IPS DF 19.7 (cell line): ENCODE measurements around the gene FZD4.
A peak's percentile ranks its signal among the peaks of the same experiment; 100 is the strongest.
"Not testable (repeated sequence)": the region's sequence is repeated elsewhere in the genome, so short reads cannot be mapped to it uniquely, and the experiment has no call there.

ENCODE experiments used
- DNase-seq: peaks from one replicate; pipeline ENCODE4 v3.0.0-alpha.2; 2013; ENCODE audit warnings: low read depth, low spot score

FZD4 gene

DNA sequence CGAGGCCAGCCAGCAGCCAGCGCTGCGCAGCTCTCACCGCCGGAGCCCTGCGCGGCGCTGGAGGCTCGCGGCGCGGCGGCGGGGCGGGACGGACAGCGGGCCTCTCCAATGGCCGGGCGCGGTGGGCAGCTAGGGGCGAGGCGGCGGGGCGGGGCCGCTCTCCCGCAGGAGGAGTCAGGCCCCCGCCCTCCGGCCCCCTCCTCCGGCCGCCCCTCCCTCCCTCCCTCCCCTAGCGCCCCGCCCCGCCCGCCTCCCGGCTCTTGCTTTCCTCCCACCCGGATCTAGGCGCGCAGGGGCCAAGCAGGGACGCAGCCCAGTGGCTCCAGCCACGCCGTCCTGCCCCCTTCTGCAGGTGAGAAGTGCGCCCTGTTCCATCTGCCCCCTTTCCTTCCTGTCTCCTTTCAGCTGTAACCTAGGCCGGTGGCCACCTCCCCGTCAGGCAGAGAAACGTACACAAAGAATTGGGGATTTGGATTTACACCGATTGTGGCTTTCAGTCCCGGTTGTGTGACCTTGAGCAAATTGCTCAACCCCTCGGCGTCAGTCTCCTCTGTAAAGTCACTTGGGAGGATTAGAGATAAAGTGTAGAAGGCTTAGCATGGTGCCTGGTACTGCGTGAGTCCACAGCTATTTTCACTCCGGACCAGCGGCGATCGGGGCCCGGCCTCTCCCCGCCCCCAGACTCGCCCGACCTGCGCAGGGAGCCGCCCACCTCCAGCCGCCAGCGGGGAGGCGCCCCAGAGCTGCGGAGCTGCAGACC is at the start of gene FZD4:
FZD4 (minus strand) TSS at position 35 of the 760 bp plus-strand sequence. CDS start 310 bp downstream, outside the sequence.
- no peak for DNase-seq

DNA sequence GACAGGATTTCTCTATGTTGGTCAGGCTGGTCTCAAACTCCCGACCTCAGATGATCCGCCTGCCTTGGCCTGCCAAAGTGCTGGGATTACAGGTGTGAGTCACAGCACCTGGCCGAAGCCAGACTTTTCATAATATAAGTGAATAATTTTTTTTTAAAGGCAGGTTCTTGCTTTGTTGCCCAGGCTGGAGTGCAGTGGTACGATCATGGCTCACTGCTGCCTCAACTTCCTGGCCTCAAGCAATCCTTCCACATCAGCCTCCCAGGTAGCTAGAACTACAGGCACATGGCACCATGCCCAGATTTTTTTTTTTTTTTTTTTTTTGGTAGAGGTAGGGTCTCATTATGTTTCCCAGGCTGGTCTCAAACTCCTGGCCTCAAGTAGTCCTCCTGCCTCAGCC is 49.1 kb upstream of the FZD4 start:
- not testable (repeated sequence) for DNase-seq

DNA sequence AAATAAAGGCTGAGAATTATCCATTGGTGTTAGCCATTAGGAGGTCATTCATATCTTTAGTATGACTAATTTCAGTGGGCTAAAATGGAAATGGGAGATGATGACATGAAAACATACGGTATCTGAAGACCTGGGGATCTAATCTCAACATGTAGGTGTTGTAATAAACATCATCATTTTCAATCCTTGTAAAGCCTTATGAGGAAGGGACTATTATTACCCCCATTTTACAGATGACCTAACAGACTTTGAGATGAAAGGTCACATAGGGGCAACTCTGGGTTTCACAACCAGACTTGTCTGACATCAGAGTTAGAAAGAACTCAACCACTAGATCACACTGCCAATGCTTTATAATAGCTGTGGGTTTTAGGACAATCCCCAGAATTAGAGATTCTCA is 47.7 kb upstream of the FZD4 start:
- no peak for DNase-seq

DNA sequence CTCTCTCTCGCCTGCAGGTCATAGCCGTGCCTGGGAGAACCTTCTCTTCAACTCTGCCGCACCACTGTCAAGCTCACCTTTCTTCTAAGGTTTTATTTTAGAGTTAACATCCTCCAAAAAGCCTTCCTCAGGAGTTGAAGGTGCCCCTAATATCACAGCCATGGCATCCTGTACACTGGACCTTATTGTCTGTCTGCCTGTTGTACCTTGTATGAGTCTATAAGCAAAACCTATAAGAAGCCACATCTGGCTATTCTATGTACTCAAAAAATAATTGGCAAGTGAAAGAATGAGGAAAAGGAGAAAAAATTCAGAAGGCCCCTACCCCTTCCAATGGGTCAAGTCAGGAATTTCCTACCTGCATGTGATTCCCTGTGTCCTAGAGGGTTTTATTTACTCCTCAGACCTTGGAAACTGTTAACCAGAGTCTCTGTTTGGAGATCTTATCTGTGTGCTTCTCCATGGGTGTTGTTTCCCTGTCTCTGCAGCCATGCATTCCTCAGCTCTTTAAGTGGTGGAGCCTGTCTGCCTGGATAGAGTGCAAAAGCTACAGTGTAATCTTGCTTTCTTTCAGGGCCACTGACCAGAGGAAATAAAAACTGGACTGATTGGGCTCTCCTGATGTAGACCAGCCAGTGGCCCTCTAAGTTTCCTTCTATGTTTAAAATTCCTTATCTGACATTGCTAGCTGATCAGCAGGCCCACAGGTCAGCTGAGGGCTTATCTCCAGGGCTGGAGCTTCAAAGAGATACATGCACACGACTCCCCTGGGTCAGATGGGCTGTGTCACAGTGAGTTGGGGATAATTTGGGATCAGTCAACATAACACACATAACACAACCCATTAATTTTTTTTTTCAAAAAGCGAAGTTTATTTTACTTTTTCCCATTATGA is 44.9 kb upstream of the FZD4 start:
- DNase-seq, result no peak

DNA sequence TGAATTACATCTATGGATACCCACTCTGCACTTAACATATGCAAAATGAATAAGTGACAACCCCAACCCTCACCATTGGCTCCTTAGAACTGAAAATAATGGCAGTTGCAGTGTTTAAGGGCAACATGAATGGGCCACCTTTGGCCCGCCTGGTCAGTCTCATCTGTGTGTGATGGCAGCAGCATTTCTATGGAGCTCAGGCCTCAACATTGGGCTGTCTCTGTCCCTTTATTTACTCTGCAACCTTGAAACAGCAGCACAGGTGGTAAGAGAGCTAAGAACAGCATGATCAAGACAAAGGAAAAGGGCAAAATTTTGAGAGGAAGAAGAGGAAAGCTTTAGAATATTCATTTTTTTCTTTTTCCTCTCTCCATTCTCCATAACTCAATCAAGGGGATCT is 44.2 kb upstream of the FZD4 start:
- no peak for DNase-seq

DNA sequence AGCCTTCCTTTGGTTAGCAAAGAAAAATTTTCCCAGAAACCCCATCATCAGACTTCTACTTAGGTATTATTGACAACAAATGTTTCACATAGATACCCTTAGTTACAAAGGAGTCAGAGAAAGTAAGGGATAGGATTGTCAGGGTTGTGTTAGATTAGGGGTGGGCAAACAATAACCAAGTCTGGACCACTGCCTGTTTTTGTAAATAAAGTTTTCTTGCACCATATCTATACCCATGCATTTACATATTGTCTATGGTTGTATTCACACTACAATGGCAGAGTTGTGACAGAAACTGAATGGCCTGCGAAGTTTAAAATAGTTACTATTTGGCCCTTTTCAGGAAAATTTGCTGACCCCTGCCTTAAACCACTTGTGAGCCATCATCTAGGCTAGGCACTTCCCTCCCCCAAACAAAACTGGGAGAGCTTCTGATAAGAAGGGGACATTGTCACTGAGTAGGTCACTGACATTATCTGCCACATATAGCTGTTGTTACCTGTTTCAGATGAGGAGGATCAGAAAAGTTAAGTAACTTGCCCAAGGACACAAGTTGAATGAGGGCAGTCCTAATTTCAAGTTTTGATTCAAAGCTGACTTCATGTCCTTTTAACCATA is 41.9 kb upstream of the FZD4 start:
- DNase-seq, result no peak

DNA sequence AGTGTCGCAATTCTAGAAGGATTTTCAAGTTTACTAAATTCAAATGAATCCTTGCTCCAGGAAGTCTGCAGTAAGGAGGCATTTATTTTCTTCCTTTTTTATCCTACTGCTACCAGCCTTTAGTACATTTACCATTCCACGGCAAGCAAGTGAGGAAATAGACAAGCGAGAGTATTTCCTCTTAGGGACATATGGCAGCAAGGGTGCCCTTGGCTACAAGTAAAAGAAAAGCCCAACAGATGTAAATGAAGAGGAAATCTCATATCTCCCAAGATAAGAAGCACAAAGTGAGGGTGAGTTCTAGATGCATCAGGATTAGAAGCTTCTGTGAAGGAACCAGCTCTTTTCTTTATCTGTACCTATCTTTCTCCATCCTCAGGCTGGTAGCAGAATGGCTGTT is 37.8 kb upstream of the FZD4 start:
- no peak for DNase-seq

DNA sequence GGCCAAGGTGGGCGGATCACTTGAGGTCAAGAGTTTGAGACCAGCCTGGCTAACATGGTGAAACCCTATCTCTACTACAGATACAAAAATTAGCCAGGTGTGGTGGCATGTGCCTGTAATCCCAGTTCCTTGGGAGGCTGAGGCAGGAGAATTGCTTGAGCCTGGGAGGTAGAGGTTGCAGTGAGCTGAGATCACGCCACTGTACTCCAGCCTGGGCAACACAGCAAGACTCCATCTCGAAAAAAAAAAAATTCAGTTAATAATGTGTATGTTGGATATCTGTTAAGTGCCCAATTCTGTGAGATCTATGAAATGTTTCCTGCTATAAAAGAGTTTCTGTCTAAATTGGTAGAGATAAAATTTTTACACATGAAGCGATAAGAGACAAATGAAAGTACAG is 37.1 kb upstream of the FZD4 start:
- DNase-seq, result not testable (repeated sequence)

DNA sequence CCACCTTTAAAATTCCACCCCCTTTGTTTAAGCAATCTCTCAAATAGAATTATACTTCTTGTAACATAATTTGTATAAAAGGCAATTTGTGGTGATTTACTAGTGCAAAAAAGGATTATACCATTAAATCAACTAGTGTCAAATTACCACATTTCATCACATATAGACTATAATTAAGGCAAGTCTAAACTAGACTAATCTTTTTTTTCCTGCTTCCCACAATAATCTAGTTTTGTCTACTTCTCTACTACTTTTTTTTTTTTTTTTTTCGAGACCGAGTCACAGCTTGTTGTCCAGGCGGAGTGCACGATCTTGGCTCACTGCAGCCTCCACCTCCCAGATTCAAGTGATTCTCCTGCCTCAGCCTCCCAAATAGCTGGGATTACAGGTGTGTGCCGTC is 36.1 kb upstream of the FZD4 start:
- no peak for DNase-seq

DNA sequence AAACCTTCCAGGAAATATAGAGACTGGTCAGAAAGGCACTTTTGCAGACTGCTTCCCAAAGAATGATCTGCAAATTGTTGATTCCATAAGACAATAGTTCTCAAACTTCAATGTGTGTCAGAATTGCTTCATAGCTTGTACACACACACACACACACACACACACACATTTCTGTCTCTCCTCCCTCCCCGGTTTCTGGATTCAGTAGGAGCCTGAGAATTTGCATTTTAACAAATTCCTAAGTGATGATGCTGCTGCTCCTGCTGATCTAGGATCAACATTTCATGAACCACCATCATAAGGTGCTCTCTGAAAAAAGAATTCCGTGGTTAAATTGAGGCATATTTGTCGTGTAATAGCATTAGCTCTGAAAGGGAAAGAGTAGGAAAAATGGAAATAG is 35.3 kb upstream of the FZD4 start:
- peak; percentile 50 for DNase-seq

DNA sequence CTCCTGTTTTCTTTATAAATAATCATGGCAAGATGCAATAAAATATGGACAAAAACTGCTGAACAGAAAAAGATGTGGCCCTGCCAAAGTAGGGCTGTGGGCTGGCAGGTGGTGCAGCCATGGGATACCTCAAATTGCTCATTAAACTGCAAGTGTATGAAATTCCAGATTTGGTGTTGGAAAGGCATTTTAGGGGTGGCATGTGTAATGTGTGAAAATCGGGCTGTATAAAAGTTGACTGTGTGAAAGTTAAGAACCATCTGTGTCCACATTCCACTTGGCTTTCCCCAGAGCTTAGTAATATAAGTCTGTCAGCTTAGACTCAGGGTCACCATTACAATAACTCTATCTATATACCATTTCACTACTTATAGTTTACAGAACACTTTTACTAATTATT is 34.8 kb upstream of the FZD4 start:
- DNase-seq, result no peak

DNA sequence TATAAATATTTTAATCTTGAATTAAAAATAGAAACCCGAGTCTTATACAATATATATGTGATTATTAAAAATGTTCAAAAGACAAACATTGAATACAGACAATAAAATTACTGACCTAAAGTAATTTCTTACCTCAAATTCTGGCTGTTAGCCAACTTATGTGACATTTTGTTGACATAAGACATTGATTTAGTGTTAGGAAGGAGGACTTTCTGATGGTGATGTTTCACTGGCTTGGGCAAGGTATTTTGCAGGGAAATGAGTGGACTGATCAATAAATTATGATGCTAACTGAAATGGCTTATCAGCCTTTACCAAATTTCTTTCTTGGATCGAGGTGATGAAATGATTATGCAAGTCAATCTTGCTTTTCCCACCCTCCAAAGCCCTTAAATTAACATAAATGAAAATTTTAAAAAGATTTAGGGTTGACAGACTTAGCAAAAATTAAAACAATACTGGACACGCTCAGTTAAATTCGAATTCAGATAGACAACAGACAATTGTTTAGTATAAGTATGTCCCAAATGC is 33.2 kb upstream of the FZD4 start:
- DNase-seq, result no peak

DNA sequence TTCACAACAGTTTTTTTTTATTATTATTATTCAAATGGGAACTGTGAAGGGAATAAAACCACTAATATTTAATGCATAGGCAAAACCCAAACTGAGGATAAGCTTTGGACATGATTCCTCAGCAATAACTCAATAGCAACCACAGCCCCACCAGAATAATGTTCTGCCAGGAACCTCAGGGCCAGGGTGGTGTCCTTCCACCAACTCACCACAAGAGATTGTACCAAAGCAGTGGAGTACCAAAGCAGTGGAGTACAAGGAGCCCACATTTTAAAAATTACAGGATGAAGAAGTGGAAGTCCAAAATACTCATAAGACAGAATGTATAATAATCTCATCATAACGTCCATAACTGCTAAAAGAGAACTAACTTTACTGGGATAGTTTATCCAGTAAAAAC is 32.5 kb upstream of the FZD4 start:
- no peak for DNase-seq

DNA sequence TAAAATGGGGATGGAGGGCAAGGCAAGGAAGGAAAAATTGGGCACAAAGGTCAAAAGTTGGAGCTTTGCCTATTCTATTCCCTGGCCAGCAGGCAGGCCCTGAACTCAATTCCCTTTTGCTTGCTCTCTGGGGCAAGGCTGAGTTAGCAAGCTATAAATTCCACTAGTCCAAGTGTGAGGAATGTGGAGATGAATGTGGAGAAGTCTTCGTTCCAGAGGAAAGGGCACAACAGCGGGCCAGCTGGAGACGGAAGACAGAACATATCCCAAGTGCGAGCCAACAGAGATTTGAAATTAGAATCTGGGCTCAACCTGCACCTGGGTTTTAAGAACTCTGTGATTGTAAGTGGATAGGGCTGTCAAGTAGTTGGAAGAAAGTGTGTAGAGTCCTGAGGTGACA is 29.5 kb upstream of the FZD4 start:
- no peak for DNase-seq

DNA sequence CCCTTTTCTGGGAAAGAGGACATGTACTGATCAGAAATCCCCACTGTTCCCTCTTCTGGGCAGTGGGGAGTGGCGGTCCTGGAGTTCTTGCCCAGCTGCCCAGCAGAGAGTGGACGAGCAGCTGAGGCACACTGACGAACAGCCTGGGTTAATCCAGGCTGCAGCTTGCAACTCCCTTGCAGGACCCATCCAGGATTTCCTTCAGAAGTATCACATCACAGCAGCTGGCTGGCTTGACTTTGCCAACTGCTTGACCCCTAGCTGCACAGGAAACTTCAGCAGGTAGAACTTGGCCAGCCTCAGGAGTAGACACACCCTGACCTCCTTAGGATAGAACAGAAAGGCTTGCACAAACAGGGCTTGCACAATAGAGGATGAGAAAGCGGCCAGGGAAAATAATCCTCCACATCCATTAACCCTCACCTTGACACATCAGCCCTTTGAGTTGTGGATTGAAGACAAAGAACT is 27.9 kb upstream of the FZD4 start:
- DNase-seq, result no peak

DNA sequence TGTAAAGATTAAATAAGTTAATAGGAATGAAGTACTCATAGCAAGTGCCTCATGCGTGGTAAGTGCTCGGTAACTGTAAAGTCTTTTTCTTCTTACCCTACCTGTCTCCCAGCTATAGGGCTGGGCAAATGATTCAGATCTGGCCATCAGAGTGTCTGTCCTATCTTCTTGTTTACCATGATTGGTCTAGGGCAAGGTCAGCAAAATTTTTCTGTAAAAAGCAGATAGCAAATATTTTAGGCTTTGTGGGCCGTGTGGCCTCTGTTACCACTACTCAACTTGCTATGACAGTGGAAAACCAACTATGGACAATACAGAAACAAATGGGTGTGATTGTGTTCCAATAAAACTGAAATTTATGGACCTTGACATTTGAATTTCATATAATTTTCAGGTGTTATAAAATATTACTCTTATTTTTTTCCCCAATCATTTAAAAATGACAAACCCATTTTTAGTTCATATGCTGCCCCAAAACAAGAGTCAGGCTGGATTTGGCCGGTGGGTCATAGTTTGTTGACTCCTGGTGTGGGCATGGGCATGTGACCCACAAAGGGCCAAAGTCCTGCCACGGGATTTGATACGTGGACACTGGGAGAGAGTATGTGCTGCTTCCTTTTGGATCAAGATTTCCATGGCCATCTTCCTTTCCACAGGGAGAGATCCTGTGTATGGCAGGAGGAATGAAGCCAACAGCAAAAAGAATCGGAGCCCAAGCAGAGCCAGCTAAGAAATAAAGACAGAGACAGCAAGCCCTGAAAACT is 26.8 kb upstream of the FZD4 start:
- no peak for DNase-seq

DNA sequence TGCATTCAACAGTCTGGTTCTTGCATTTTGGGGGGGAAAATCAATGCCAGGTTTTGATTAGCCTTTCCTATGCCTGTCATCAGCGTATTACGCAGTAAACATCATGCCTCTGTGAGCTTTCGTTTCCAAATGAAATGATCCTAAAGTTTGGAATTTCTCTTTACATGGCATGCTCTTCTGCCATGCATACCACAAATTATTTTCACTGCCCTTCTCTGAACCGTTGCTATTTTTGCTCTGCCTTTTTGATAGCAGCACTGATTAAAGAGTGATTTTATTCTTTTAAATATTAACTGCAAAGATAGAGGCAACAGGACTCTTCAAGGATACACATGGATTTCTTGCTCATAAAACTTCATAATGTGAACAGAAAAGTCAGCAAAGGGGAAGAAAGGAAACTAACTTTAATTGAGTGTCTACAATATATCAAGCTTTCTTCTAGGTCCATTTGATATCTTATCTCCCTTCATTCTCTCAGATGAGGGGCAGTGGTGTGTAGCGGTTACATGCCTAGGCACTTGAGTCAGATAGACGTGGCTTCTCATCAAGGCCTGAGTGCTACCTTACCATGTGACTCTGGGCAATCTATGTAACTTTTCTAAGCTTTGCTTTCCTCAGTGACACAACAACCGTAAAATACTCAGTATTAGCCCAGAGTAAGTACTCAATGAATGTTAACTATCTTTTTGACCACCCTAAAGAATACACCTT is 25.0 kb upstream of the FZD4 start:
- DNase-seq, result no peak

DNA sequence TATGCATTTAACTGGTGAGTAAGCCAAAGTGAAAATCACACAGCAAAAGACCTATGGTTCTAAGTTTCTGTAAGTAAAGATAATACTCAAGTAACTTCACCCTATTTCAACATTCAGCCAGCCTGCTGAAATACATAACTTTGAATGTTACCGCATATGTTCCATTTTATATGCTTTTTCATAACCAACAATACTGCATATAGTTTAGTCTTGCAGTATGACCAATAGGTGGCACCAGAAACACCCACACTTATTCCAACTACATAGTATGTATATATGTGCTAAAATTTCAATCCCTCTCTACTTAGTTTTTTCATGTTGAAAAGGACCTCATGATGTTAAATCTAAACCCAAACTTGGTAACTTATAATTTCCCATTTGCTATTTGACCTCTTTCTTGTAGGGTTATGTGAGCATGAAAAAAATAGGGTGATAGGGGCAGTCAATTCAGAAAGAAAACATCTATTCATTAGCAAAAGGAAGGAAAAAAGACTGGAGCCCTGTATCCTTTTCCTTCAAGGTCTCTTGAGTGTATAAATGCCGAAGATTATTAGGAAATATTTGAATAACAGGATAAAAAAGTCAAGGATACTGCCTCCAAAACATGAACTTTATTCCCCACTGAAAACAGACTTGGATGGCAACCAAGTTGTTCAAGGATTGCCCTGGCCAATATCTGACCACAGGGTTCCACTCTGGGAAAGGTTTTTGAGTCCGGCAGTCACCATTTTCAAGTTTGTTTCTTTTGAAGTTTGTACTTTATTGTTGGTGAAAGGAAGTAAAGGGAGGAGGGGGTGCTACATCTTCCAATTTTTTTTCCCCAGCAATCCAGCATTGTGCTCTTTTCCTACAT is 23.8 kb upstream of the FZD4 start:
- no peak for DNase-seq

DNA sequence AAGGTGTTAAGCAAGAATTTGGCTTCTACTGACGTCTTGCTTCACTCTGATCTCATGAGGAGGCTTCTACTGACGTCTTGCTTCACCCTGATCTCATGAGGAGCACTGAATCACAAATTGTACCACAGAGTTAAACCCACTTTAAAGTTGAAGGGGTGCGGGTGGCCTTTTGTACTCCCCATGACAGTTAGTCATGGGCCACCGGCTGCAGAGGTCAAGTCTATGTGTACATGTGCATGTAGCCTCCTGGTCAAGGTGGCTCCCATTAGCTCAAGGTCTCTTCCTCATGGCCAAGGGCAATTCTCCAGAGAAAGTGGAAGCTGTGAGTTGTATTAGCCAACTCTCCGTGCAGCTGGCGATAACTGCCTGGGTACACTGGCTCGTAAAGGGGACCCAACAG is 23.1 kb upstream of the FZD4 start:
- no peak for DNase-seq
